ENCODE measurements around the gene C17orf50. TPM values are rescaled to one million over a fixed set of nuclear protein-coding genes. Genes with fewer than 3 reads are reported as not detected.

The C17orf50 gene
- total RNA-seq, 1 donor from 2014 or later: not detected

GRCh38 chr17:35725802-35726126 is 34.9 kb upstream of the C17orf50 start:
- Mint-ChIP-seq H3K9me3 (ENCODE audit: unreplicated experiment) (no peaks in the 10 kb centered on the region), H3K4me3 (ENCODE audit: unreplicated experiment) (peak overlapping the region; percentile 49), H3K27ac (ENCODE audit: unreplicated experiment) (peak overlapping the region; percentile 98), H3K27me3 (ENCODE audit: unreplicated experiment) (no peaks in the 10 kb centered on the region), H3K36me3 (ENCODE audit: unreplicated experiment) (peaks cover 28% of the 10 kb centered on the region), H3K4me1 (ENCODE audit: unreplicated experiment) (peaks cover 52% of the 10 kb centered on the region)
- TF ChIP-seq, protein P1, sequence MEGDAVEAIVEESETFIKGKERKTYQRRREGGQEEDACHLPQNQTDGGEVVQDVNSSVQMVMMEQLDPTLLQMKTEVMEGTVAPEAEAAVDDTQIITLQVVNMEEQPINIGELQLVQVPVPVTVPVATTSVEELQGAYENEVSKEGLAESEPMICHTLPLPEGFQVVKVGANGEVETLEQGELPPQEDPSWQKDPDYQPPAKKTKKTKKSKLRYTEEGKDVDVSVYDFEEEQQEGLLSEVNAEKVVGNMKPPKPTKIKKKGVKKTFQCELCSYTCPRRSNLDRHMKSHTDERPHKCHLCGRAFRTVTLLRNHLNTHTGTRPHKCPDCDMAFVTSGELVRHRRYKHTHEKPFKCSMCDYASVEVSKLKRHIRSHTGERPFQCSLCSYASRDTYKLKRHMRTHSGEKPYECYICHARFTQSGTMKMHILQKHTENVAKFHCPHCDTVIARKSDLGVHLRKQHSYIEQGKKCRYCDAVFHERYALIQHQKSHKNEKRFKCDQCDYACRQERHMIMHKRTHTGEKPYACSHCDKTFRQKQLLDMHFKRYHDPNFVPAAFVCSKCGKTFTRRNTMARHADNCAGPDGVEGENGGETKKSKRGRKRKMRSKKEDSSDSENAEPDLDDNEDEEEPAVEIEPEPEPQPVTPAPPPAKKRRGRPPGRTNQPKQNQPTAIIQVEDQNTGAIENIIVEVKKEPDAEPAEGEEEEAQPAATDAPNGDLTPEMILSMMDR (IDR thresholded peaks at IDR 0.05): no peak
- no peak for DNase-seq (ENCODE audit: extremely low spot score, unreplicated experiment)

- Mint-ChIP-seq H3K27me3 (ENCODE audit: unreplicated experiment) (no peaks in the 10 kb centered on the region), H3K27ac (ENCODE audit: unreplicated experiment) (peak overlapping the region; percentile 98), H3K36me3 (ENCODE audit: unreplicated experiment) (peaks cover 28% of the 10 kb centered on the region), H3K9me3 (ENCODE audit: unreplicated experiment) (no peaks in the 10 kb centered on the region), H3K4me3 (ENCODE audit: unreplicated experiment) (peak overlapping the region; percentile 49), H3K4me1 (ENCODE audit: unreplicated experiment) (peaks cover 58% of the 10 kb centered on the region)
- DNase-seq (ENCODE audit: extremely low spot score, unreplicated experiment): peak; percentile 98
- TF ChIP-seq, protein P1 (IDR thresholded peaks at IDR 0.05): no peak
Observed at GRCh38 chr17:35726127-35726952, 34.3 kb upstream of the C17orf50 start.

- Mint-ChIP-seq H3K36me3 (ENCODE audit: unreplicated experiment) (peaks cover 24% of the 10 kb centered on the region), H3K4me1 (ENCODE audit: unreplicated experiment) (peaks cover 58% of the 10 kb centered on the region), H3K27ac (ENCODE audit: unreplicated experiment) (peak overlapping the region; percentile 98), H3K4me3 (ENCODE audit: unreplicated experiment) (no peak overlapping the region), H3K27me3 (ENCODE audit: unreplicated experiment) (no peaks in the 10 kb centered on the region), H3K9me3 (ENCODE audit: unreplicated experiment) (no peaks in the 10 kb centered on the region)
- TF ChIP-seq, protein P1 (IDR thresholded peaks at IDR 0.05): no peak
- no peak for DNase-seq (ENCODE audit: extremely low spot score, unreplicated experiment)
Observed at GRCh38 chr17:35726953-35727460, 33.7 kb upstream of the C17orf50 start.

- Mint-ChIP-seq H3K9me3 (ENCODE audit: unreplicated experiment) (no peaks in the 10 kb centered on the region), H3K4me1 (ENCODE audit: unreplicated experiment) (peaks cover 62% of the 10 kb centered on the region), H3K4me3 (ENCODE audit: unreplicated experiment) (no peak overlapping the region), H3K27me3 (ENCODE audit: unreplicated experiment) (no peaks in the 10 kb centered on the region), H3K36me3 (ENCODE audit: unreplicated experiment) (peaks cover 22% of the 10 kb centered on the region), H3K27ac (ENCODE audit: unreplicated experiment) (peak overlapping the region; percentile 98)
- TF ChIP-seq, protein P1 (IDR thresholded peaks at IDR 0.05): no peak
- no peak for DNase-seq (ENCODE audit: extremely low spot score, unreplicated experiment)
Observed at GRCh38 chr17:35727635-35728034, 33.1 kb upstream of the C17orf50 start.

DNA sequence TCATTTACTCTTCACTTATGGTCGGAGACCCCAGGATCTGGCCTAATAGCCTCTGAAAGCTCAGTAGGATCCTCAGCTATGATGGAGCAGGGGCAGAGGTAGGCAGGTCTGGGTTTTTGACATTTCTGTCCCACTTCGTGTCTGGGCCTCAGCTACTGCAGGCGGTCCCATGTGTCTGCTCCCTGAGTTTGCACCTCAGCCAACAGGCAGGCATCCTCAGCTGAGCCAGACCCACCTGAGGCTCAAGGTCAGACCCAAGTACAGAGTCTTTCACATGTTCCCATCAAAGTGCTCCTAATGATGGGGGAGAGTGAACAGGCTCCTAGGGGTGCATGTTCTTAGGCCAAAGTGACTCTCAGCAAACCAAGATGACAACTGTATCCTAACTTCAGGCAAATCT is 32.1 kb upstream of the C17orf50 start:
- H3K4me3 Mint-ChIP-seq (ENCODE audit: unreplicated experiment): no peak overlapping the region
- H3K27ac Mint-ChIP-seq (ENCODE audit: unreplicated experiment): no peak overlapping the region
- H3K4me1 Mint-ChIP-seq (ENCODE audit: unreplicated experiment): peaks cover 65% of the 10 kb centered on the region
- H3K27me3 Mint-ChIP-seq (ENCODE audit: unreplicated experiment): no peaks in the 10 kb centered on the region
- no peak for DNase-seq (ENCODE audit: extremely low spot score, unreplicated experiment)
- peaks cover 16% of the 10 kb centered on the region for H3K36me3 Mint-ChIP-seq (ENCODE audit: unreplicated experiment)
- TF ChIP-seq, protein P1 (IDR thresholded peaks at IDR 0.05): no peak
- H3K9me3 Mint-ChIP-seq (ENCODE audit: unreplicated experiment): no peaks in the 10 kb centered on the region

All from osteocyte (in vitro differentiated cells).